ENCODE data around the gene C17orf67.

- no peak for TF ChIP-seq CBX2 (IDR thresholded peaks at IDR 0.05; ENCODE audit: borderline replicate concordance, low read depth)
- no peak for TF ChIP-seq MAFK (IDR thresholded peaks at IDR 0.05; ENCODE audit: partially characterized antibody)
Measured at GRCh38 chr17:56786989-56787482, 46.7 kb downstream of the C17orf67 start.

Measured in A549 (cell line).